UCSD-AML1 (cell line): ENCODE results near the gene ZNF749.

ENCODE experiments used
- DNase-seq: peaks from one replicate; lab custom pipeline; 2025; ENCODE audit not compliant: unreplicated experiment; lab: John Stamatoyannopoulos, UW

Gene ZNF749

GRCh38 chr19:57435062-57435978, at the start of gene ZNF749:
TSS of gene ZNF749 (plus strand) at chr19:57435325. CDS start at chr19:57435579, 254 bp downstream.
- DNase-seq, result peak; percentile 93

GRCh38 chr19:57389194-57389729, 45.9 kb upstream of the ZNF749 start:
- DNase-seq, result no peak

GRCh38 chr19:57389730-57390598, 45.2 kb upstream of the ZNF749 start, which contains the start of gene ZNF548:
TSS of gene ZNF548 (plus strand) at chr19:57389854. CDS start at chr19:57390100, 246 bp downstream.
- peak; percentile 99 for DNase-seq

- no peak for DNase-seq
Measured at GRCh38 chr19:57395710-57396109, 39.4 kb upstream of the ZNF749 start.

- DNase-seq, result no peak
Measured at GRCh38 chr19:57398868-57399267, 36.3 kb upstream of the ZNF749 start.

GRCh38 chr19:57403737-57404563, 31.2 kb upstream of the ZNF749 start:
- DNase-seq, result no peak

- peak; percentile 67 for DNase-seq
Measured at GRCh38 chr19:57406516-57407123, 28.5 kb upstream of the ZNF749 start.

- peak; percentile 89 for DNase-seq
Measured at GRCh38 chr19:57410877-57411671, 24.1 kb upstream of the ZNF749 start, which contains the start of gene ZNF17. TSS of gene ZNF17 (plus strand) at chr19:57411161. CDS start at chr19:57413616, 2,455 bp downstream.

GRCh38 chr19:57419439-57419838, 15.7 kb upstream of the ZNF749 start:
- DNase-seq, result no peak

GRCh38 chr19:57421037-57421436, 14.1 kb upstream of the ZNF749 start:
- DNase-seq, result no peak

GRCh38 chr19:57434386-57435061, 601 bp upstream of the ZNF749 start:
- DNase-seq, result no peak

GRCh38 chr19:57436417-57436816, 1.3 kb downstream of the ZNF749 start:
- no peak for DNase-seq

- no peak for DNase-seq
Measured at GRCh38 chr19:57437931-57438330, 2.8 kb downstream of the ZNF749 start.

GRCh38 chr19:57438925-57439324, 3.8 kb downstream of the ZNF749 start:
- DNase-seq, result no peak

- no peak for DNase-seq
Measured at GRCh38 chr19:57441979-57442752, 7.0 kb downstream of the ZNF749 start.

- DNase-seq, result no peak
Measured at GRCh38 chr19:57443121-57443696, 8.1 kb downstream of the ZNF749 start.

GRCh38 chr19:57452307-57452706, 17.2 kb downstream of the ZNF749 start:
- DNase-seq, result no peak
